ENCODE results near the gene PDZD2. TPM values are rescaled to one million over a fixed set of nuclear protein-coding genes. Genes with fewer than 3 reads are reported as not detected.

The PDZD2 gene
- total RNA-seq, 1 experiment from 2014 or later, result 2.2 TPM

DNA sequence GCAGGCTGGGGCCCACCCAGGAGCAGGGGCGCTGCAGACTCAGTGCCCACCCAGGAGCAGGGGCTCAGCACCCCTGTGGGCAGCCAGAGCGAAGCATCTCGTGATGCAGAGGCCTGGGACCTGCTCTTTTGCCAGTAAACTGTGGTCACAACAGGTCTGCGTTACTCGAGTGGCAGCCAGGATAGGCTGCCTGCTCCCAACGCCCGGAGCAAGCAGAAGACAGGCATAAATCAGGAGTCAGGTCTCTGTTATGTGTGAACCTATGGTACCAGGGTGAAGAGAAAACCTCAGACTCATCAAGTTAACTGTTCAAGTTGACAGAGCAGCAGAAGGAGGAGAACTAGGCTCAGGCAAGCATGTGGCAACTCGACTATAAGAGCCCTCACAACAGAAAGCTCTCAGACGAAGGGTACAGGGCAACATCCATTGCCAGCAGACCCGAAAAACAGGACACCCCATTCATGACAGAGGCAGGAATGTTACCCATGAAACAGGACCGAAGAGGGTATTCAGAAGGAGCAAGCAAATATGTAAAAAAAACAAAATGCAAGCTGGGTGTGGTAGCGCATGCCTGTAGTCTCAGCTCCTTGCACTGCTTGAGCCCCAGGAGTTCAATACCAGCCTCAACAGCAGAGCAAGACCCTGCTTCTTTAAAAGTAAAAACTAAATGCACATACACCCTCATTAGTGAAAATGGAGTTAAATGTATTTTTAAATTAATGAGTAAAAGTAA lies 463.5 kb downstream of the PDZD2 start:
- Histone ChIP-seq H3K9me3 (ENCODE audit: low read depth, low read length, poor library complexity, severe bottlenecking) (no peaks in the 10 kb centered on the region), H3K27ac (ENCODE audit: low read depth, low read length, poor library complexity, severe bottlenecking) (no peak overlapping the region), H3K4me3 (ENCODE audit: low read depth, low read length, poor library complexity, severe bottlenecking) (no peak overlapping the region), H3K27me3 (replicated peaks; ENCODE audit: insufficient read depth, low read depth, low read length, poor library complexity) (no peaks in the 10 kb centered on the region), H3K36me3 (ENCODE audit: insufficient read depth, low read length, poor library complexity, severe bottlenecking) (peaks cover 42% of the 10 kb centered on the region), H3K4me1 (ENCODE audit: insufficient read depth, low read length, poor library complexity, severe bottlenecking) (no peaks in the 10 kb centered on the region)
- TF ChIP-seq EZH2 (IDR thresholded peaks at IDR 0.05; ENCODE audit: borderline replicate concordance, low read depth, low read length, poor library complexity, severe bottlenecking) (no peak), CTCF (conservative IDR thresholded peaks at IDR 0.05; ENCODE audit: low read depth, low read length) (no peak)
- no TSS peak for BruUV-seq (replicated peaks)
- no peak for DNase-seq (ENCODE audit: low spot score)
- intact Hi-C loops (cut with micrococcal nuclease; ENCODE audit: unreplicated experiment), result no loop called here
- CTCF ChIA-PET, result no interaction called here
- POLR2A ChIA-PET (ENCODE audit: low non-redundant PET), result no interaction called here

DNA sequence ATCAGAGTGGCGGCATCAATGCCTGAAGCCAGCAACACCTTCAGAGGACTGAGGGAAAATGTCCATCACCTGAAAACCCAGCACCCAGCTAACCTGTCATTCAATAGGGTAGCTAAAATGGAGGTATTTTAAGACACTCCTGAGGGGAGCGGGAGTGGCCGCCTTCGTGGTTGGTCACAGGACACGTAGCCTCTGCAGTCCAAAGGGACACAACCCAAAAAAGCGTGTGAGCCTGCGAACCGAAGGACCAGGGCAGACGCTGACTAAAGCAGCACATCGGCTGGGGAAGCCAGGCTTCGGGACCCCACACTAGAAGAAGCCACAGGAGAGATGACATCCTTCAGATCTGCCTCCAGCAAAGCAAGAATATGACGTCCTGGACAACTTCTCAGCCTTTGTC lies 464.6 kb downstream of the PDZD2 start:
- CTCF ChIA-PET, result interaction anchor here (0.5 kb wide), 1 partner anchor 236 kb away, joined by 3 read pairs; no protein-coding TSS in a partner anchor
- intact Hi-C loops (cut with micrococcal nuclease; ENCODE audit: unreplicated experiment), result no loop called here
- Histone ChIP-seq H3K4me1 (ENCODE audit: insufficient read depth, low read length, poor library complexity, severe bottlenecking) (no peaks in the 10 kb centered on the region), H3K9me3 (ENCODE audit: low read depth, low read length, poor library complexity, severe bottlenecking) (no peaks in the 10 kb centered on the region), H3K27ac (ENCODE audit: low read depth, low read length, poor library complexity, severe bottlenecking) (no peak overlapping the region), H3K27me3 (replicated peaks; ENCODE audit: insufficient read depth, low read depth, low read length, poor library complexity) (no peaks in the 10 kb centered on the region), H3K4me3 (ENCODE audit: low read depth, low read length, poor library complexity, severe bottlenecking) (no peak overlapping the region), H3K36me3 (ENCODE audit: insufficient read depth, low read length, poor library complexity, severe bottlenecking) (peaks cover 44% of the 10 kb centered on the region)
- no TSS peak for BruUV-seq (replicated peaks)
- POLR2A ChIA-PET (ENCODE audit: low non-redundant PET), result no interaction called here
- TF ChIP-seq CTCF (conservative IDR thresholded peaks at IDR 0.05; ENCODE audit: low read depth, low read length), result no peak
- no peak for TF ChIP-seq EZH2 (IDR thresholded peaks at IDR 0.05; ENCODE audit: borderline replicate concordance, low read depth, low read length, poor library complexity, severe bottlenecking)
- DNase-seq (ENCODE audit: low spot score), result no peak

DNA sequence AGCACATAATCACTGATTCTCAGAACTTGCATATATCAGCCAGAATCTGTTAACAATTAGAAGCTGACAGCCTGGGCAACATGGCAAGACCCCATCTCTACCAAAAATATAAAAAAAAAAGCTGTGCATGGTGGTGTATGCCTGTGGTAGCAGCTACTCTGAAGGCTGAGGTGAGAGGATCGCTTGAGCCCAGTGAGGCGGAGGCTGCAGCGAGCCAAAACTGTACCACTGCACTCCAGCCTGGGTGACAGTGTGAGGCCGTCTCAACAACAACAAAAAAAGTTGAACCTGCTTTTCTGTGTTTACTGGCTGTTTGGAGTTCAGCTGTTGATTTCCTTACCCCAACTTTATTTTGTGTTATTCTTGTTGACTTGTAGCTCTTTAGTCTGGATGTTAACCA lies 468.4 kb downstream of the PDZD2 start:
- no peaks in the 10 kb centered on the region for H3K4me1 ChIP-seq (ENCODE audit: insufficient read depth, low read length, poor library complexity, severe bottlenecking)
- intact Hi-C loops (cut with micrococcal nuclease; ENCODE audit: unreplicated experiment), result no loop called here
- no peak for DNase-seq (ENCODE audit: low spot score)
- no peak for TF ChIP-seq EZH2 (IDR thresholded peaks at IDR 0.05; ENCODE audit: borderline replicate concordance, low read depth, low read length, poor library complexity, severe bottlenecking)
- no peak for TF ChIP-seq CTCF (conservative IDR thresholded peaks at IDR 0.05; ENCODE audit: low read depth, low read length)
- POLR2A ChIA-PET (ENCODE audit: low non-redundant PET), result no interaction called here
- H3K27me3 ChIP-seq (replicated peaks; ENCODE audit: insufficient read depth, low read depth, low read length, poor library complexity), result no peaks in the 10 kb centered on the region
- H3K27ac ChIP-seq (ENCODE audit: low read depth, low read length, poor library complexity, severe bottlenecking), result no peak overlapping the region
- CTCF ChIA-PET, result interaction anchor here (0.7 kb wide), 1 partner anchor 76 kb away, joined by 3 read pairs; no protein-coding TSS in a partner anchor
- H3K36me3 ChIP-seq (ENCODE audit: insufficient read depth, low read length, poor library complexity, severe bottlenecking), result peaks cover 60% of the 10 kb centered on the region
- H3K9me3 ChIP-seq (ENCODE audit: low read depth, low read length, poor library complexity, severe bottlenecking), result no peaks in the 10 kb centered on the region
- no peak overlapping the region for H3K4me3 ChIP-seq (ENCODE audit: low read depth, low read length, poor library complexity, severe bottlenecking)
- BruUV-seq (replicated peaks), result no TSS peak
